HTR-8/SVneo (cell line): ENCODE results near the gene C4orf36.

Source experiments
- DNase-seq: peaks from one replicate; pipeline ENCODE4 v3.0.0; 2011; ENCODE audit warnings: low spot score, mixed read lengths; ENCODE audit not compliant: insufficient read length
- FAIRE-seq: peaks from 2 replicates; lab custom pipeline; 2011; peaks lifted over from hg19 to GRCh38; lab: Jason Lieb, UNC

The C4orf36 gene

DNA sequence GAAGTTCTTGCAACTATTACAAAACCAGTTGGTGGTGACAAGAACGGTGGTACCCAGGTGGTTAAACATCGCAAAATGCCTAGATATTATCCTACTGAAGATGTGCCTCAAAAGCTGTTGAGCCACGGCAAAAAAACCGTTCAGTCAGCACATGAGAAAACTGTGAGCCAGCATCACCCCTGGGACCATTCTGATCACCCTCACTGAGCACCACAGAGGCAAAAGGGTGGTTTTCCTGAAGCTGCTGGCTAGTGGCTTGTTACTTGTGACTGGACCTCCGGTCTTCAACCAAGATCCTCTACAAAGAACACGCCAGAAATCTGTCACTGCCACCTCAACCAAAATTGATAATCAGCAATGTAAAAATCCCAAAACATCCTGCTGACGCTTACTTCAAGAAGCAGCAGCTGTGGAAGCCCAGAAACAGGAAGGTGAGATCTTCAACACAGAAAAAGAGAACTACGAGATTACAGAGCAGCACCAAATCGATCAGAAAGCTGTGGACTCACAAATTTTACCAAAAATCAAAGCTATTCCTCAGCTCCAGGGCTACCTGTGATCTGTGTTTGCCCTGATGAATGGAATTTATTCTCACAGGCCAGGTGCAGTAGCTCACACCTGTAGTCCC lies 21.7 kb downstream of the C4orf36 start:
- no peak for DNase-seq

GRCh38 chr4:86857341-86858052 lies 34.7 kb downstream of the C4orf36 start:
- FAIRE-seq, result no peak
- DNase-seq, result no peak

More for the DNA sequence above, 21.7 kb downstream of the C4orf36 start:
- no peak for FAIRE-seq

GRCh38 chr4:86856896-86857295 lies 35.3 kb downstream of the C4orf36 start:
- no peak for DNase-seq
- FAIRE-seq, result no peak

DNA sequence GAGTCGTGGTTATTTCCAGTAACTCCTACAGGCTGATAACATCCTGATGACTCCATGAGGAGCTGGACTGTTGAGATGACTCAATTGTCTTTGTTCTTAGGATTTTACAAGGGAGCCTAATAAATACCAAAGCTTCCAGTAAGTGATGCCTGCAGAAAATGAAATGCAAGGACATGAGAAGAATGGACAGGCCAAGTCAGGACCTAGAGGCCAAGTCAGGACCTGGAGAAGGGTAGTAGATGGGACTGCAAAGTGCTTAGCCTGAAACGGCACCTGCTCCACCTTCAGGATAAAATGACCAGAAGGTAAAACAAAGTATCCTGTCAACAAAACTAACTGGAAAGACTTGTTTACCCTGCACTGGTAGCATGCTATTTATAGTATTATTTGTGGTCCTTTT lies 36.6 kb downstream of the C4orf36 start:
- FAIRE-seq, result no peak
- DNase-seq, result peak; percentile 55

- no peak for DNase-seq
- no peak for FAIRE-seq
Measured at GRCh38 chr4:86853209-86853608, 39.0 kb downstream of the C4orf36 start.

GRCh38 chr4:86848732-86849619 lies 43.2 kb downstream of the C4orf36 start, which contains the start of gene SLC10A6:
Gene SLC10A6 (minus strand): TSS chr4:86849384. CDS start chr4:86849115, 269 bp downstream.
- FAIRE-seq (no peak), DNase-seq (no peak)

- DNase-seq, result no peak
- no peak for FAIRE-seq
Measured at GRCh38 chr4:86848136-86848535, 44.1 kb downstream of the C4orf36 start.

GRCh38 chr4:86847571-86847970 lies 44.7 kb downstream of the C4orf36 start:
- FAIRE-seq (no peak), DNase-seq (no peak)

DNA sequence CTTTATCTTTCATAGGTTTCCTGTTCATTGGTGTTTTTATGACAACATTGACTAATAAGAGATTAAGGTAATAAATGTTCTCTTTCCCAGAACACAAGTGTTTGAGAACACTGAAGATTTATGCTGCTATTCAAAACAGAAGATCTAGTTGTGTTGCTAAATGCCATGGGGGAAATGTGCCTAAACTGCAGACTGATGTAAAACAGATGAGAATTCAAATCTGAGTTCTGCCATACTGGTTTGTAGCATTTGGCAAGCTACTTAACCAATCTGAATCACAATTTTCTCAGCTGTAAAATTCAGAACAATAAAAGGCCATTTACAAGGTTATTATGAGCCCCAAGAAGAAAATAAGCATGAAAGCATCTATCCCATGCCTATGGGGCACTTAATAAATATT lies 45.3 kb downstream of the C4orf36 start:
- DNase-seq (no peak), FAIRE-seq (no peak)

DNA sequence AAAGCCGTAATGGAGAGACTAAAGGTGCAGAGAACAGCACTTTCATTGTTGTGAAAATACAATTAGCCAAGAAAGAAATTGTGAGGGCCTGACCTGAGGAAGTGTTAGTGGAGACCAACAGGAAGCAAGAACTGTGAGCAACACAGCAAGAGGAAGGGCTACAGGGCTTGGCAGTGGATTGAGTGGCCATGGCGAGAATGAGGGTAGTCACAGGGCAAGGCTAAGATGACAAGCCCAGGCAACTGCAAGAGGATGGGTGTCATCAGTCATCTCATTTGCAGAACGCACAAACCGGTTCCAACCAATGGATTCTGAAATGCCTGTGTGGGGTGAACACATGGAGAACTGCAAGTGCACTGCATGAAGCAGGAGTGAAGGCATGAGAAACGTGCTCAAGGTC lies 46.6 kb downstream of the C4orf36 start:
- FAIRE-seq (no peak), DNase-seq (no peak)

- DNase-seq (no peak), FAIRE-seq (no peak)
Measured at GRCh38 chr4:86841309-86841708, 50.9 kb downstream of the C4orf36 start.

DNA sequence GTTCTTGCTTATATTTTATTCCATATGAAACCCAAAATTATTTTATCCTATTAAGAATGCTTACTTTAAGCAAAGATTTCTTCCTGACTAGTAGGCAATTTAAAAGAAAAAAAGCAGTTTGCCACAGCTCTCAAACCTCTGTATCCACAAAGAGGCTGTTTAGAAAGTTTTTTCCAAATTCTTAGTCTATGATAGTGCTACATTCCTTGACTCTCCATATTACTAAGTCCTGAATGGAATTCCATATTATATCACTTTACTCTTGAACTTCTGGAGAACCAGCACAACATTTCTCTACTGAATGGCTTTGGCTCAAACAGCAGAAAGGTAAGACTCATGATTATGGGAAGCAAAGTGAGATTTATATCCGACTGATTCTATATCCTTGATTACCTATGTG lies 51.4 kb downstream of the C4orf36 start:
- FAIRE-seq, result no peak
- DNase-seq, result no peak

DNA sequence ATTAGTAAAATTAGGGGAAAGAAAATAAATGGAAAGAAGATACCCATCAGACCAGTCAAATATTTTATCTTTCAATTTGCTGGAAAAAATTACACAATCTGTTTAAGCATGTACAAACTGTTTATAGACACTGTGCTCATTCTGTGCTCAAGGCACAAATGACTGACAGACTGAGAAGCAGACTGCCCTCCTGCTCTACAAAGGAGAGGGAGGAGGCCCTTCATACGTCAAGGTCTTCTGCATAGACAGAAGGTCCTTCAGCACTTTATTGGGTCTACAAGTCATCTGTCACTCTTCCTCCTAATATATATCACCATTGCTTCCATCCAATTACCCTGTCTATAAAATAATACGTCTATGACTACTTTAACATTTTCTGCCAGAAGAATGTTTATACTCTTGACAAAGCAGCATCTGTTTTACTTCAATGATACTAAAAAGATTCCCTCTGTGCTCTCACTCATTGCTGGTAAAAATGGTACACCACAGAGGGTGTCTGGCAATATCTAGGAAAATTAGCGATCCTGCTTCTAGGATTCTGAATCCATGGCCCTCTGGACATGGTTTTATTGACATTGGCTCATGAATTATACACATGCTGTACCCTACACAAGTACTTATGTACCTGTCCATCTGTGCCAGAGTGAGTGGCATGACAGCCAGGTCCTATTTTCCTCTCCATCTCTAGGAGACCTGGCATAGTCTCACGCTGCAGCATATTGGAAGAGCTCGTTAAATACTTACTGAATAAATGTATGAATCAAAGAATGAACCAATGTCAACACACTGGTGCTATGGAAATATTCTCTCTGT lies 54.3 kb downstream of the C4orf36 start:
- no peak for FAIRE-seq

DNA sequence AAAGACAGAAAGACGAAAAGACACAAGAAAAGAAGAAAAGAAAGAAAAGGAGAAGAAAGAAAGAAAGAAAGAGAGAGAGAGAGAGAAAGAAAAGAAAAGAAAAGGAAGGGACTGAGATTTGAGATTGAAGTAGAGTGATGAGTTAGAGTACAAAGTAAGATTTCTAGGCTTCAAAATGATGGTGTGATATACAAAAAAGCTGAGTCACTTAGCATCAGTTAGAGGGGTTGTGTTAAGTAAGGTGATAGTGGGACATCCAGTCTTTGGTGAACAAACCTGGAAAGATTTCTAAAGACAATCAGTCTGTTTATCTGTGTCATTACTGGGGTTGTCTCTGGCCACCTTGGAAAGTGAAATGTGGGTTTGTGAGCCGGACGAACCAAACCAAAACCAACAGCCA lies 56.5 kb downstream of the C4orf36 start:
- DNase-seq (no peak), FAIRE-seq (no peak)

More for the DNA sequence above, 54.3 kb downstream of the C4orf36 start:
- no peak for DNase-seq

- FAIRE-seq, result peak; percentile 80
- peak; percentile 21 for DNase-seq
Measured at GRCh38 chr4:86834901-86835300, 57.3 kb downstream of the C4orf36 start.

GRCh38 chr4:86833615-86834014 lies 58.6 kb downstream of the C4orf36 start:
- no peak for FAIRE-seq
- DNase-seq, result no peak

GRCh38 chr4:86831262-86832130 lies 60.7 kb downstream of the C4orf36 start:
- DNase-seq (peak; percentile 64), FAIRE-seq (no peak)
